ENCODE measurements around the gene RAPGEF6.
A peak's percentile ranks its signal among the peaks of the same experiment; 100 is the strongest.
"Not testable (repeated sequence)": the region's sequence is repeated elsewhere in the genome, so short reads cannot be mapped to it uniquely, and the experiment has no call there.

The RAPGEF6 gene, protein sequence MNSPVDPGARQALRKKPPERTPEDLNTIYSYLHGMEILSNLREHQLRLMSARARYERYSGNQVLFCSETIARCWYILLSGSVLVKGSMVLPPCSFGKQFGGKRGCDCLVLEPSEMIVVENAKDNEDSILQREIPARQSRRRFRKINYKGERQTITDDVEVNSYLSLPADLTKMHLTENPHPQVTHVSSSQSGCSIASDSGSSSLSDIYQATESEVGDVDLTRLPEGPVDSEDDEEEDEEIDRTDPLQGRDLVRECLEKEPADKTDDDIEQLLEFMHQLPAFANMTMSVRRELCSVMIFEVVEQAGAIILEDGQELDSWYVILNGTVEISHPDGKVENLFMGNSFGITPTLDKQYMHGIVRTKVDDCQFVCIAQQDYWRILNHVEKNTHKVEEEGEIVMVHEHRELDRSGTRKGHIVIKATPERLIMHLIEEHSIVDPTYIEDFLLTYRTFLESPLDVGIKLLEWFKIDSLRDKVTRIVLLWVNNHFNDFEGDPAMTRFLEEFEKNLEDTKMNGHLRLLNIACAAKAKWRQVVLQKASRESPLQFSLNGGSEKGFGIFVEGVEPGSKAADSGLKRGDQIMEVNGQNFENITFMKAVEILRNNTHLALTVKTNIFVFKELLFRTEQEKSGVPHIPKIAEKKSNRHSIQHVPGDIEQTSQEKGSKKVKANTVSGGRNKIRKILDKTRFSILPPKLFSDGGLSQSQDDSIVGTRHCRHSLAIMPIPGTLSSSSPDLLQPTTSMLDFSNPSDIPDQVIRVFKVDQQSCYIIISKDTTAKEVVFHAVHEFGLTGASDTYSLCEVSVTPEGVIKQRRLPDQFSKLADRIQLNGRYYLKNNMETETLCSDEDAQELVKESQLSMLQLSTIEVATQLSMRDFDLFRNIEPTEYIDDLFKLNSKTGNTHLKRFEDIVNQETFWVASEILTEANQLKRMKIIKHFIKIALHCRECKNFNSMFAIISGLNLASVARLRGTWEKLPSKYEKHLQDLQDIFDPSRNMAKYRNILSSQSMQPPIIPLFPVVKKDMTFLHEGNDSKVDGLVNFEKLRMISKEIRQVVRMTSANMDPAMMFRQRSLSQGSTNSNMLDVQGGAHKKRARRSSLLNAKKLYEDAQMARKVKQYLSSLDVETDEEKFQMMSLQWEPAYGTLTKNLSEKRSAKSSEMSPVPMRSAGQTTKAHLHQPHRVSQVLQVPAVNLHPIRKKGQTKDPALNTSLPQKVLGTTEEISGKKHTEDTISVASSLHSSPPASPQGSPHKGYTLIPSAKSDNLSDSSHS (N-terminal part only)

DNA sequence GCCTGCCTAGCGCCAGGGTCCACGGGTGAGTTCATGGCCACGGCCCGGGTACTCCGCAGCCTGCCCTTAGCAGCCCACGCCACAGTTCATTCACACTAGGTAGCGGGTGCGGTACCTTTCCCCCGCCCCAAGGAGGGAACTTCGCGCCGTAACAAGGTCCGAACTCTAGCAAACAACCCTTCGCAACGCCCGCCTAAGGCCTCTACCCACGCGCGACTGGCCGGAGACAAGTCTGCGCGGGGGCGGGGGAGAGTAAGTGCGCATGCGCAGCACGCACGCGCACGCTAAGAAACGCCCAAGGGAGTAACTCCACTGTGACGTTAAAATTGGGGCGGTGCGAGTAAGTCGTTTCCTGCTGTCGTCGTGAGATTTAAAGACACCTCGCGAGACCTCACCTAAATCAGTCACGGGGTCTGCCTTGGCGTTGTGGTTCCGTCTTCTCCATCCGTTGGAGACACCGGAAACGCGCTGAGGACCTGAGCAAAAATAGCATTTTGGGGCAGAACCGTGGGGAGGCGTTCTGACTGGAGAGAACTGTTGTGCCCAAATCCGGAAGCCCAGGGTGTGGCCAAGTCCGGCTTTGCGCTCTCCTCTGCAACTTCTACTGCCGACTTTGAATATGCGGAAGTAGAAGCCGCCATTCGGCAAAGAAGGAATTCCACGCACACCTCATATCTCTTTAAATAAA, at the start of gene RAPGEF6:
Gene RAPGEF6 (minus strand): TSS at position 234 of the 688 bp plus-strand sequence. CDS start 199 bp downstream, at position 35.
- DNase-seq = peak; percentile 100

DNA sequence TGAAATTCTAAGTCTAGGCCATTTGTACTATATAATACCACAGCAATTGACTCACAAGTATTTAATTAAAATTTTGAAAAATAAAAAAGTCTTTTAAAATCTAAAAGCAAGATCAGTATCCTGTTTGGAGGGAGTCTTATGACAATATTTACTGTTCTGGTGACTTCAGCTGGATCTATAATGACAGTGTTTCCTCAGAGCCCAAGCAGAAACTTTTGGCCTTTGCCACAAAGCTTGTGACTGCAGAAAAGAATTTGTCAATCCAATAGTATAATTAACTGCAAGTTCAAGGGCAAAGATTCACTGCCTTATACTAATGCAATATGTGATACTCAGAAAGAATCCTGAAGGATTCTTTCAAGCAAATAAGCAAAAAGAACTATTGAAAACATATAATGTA, 49.6 kb upstream of the RAPGEF6 start:
- no peak for DNase-seq

DNA sequence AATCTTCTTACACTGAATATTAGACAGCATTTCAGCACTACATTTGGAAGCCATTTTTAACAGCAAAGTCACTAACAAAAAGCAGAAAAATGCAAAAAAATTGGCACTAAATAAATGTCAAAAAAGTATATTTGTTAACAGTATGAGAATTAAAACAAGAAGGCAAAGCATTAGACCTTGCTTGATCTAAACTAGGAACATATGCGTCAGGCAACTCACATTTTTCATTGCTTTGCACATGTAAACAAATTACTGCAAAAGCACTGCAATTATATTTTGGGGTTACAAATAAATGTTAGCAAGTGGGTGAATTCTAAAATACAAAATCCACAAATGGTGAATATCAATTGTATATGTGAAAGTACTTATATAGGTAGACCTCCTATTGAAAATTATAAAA, 49.0 kb upstream of the RAPGEF6 start:
- no peak for DNase-seq

DNA sequence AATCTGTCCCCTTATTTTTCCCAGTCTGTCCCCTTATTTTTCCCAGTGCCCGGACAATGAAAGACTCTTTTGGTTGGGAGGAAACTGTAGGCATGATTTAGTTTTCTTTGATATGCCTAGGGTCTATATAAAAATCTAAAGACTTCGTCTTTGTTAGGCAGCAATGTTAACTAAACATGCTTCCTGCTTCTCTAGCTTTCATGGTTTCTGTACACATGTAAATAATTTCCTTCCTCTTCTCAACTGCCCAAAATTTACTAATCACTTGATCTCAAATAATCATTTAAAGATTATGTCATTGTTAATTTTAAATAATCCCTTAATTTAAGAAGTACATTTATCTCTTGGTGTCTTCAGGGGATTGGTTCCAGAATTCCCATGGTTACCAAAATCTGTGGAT, 47.8 kb upstream of the RAPGEF6 start:
- DNase-seq = peak in 1 of 2 experiments; percentile 7

DNA sequence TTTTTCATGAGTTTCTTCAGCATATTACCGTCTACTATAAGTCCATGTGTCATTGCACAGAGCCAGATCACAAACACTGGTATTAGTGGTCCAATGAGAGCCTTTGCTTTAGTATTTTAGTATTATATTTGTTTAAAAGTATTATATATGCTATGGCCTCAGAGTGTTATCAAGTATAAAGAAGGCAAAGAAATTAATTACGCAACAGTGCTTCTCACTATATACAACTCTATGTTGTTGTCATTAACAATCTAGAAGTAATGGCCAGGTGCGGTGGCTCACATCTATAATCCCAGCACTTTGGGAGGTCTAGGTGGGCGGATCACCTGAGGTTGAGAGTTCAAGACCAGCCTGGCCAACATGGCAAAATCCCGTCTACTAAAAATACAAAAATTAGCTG, 47.1 kb upstream of the RAPGEF6 start:
- DNase-seq = no peak

DNA sequence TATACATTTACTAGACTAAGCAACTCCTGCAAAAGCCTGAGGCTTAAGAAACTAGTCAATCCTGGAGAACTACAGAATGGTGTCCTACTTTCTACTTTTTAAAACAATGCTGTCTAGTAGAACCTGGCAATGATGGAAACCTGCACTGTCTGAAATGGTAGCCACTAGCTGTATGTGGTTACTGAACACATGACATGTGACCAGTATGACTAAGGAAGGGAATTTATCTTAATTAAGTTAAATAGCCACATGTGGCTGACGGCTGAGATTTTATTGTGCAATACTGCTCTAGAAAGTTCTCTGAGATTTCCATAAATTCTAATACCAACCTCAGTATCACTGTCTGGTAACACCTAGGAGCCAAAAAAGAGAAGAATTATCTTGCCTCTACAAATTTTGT, 44.9 kb upstream of the RAPGEF6 start:
- no peak for DNase-seq

DNA sequence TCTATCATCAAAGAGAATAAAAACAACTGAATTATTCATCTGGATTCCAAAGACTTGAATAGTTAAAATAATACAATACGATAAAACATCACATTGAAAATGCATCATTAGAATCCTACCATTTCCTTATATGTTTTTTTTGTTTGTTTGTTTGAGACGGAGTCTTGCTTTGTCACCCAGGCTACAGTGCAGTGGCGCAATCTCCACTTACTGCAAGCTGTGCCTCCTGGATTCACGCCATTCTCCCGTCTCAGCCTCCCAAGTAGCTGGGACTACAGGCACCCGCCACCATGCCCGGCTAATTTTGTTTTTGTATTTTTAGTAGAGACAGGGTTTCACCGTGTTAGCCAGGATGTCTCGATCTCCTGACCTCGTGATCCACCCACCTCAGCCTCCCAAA, 43.2 kb upstream of the RAPGEF6 start:
- DNase-seq = not testable (repeated sequence)

DNA sequence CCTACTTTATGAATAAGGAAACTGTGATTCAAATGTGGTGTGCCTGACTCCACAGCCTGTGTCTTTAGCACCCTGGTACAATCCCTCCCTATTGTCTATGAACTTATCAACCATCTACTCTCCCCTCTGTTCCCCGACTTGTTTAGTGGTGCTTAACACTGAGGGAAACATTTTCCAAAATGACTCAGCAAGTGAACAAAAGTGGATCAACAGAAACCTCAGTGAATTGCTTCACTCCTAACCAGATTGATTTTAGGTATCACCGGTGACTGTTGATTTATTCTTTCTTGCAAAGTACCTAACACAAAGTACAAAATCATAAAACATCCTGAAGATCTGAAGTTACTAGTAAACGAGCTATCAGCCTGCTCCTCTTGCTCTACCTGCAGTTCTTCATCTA, 42.1 kb upstream of the RAPGEF6 start:
- no peak for DNase-seq

DNA sequence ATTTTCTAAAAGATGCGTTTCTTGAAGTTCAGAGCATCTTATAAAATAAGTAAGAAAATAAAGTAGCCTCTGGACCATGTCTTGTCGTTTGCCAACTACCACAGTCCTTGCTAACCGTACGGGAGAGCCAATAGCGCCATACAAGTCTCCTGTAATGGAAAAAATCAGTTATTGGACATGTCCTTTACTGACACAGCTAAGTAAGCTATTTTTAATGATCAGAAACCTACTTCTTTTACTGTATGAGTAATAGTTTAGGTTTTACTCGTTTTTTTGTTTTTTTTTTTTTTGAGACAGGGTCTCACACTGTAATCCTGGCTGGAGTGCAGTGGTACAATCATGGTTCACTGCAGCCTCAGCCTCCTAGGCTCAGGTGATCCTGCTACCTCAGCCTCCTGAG, 37.7 kb upstream of the RAPGEF6 start:
- DNase-seq = no peak

DNA sequence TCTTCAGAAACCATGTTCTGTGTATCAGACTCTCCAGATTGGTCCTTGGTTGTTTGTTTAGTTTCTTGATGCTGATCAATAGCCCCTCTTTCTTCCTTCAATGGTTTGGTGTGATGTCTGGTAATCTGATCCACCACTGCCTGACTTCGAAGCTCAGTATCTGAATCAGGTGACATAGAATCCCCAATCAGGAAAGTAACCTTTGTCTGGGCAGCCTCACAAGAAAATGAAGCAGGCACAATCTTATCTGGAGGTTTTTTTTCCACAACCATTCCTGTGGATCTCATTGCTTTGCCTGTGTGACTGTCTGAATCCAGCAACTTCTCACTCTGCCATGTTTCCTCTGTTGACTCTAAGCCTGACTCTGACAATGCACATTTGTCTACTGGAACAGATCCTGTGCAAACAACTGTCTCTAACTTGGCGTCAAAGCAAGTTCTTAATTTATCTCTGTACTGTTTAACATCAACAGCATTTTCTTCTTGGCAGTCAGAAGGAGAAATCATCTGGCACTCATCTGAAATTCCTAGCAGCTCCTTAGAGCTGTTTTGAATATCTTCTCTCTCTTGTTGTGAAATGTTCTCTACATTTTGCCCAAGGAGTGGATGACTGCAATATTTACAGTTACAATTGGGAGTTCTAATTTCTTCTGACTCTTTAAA, 37.1 kb upstream of the RAPGEF6 start:
- DNase-seq = no peak

DNA sequence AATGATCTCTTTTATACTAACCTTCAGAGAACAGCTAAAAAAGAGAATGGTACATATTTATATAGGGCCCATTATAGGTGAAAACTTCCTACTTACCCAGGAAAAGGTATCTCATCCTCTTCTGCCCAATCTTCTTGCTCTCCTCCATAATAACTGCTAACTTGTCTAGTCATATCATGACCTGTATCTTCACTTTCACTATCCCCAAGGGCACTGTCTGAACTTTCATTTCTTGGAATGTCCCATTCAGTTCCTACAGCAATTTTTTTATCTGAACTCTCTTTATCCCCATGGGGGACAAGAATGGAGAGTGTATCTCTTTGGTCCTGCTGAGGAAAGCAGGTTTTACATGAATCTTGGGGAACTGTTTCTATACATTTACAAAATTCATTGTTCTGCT, 36.4 kb upstream of the RAPGEF6 start:
- DNase-seq = no peak

DNA sequence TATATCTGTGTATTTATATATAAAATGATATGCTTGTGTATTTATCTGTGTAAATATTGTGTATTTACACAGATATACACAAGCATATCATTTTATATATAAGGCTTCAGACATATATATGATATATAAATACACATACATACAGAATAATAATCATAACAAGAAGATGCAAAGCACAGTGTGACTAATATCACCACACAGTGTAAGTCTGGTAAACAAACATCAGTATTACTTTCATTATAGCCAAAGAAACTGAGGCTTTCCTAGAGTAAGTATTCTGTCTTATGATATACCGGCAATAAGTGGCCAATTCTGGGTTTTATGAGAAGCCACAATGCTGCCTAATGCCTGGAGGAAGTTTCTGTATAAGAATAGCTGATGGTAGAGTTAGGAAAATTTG, 29.9 kb upstream of the RAPGEF6 start:
- DNase-seq = no peak

DNA sequence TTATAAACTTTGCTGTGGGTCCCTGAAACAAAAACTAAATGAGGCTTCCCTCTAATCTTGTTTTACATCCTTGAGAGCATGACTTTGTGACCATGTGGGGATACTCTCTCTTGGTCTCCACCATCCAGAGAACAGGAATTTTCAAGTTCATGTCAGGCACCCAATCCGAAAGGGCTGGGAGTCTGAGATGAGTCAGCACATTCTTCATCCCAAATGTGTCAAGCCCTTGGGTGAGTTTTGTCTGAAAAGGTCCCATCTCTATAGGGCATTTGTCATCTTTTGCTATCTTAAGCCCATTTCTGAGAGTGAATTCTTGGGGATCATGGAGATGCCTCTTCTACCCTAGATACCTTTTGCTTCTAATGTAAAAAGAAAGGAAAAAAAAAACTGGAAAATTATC, 26.9 kb upstream of the RAPGEF6 start:
- no peak for DNase-seq

DNA sequence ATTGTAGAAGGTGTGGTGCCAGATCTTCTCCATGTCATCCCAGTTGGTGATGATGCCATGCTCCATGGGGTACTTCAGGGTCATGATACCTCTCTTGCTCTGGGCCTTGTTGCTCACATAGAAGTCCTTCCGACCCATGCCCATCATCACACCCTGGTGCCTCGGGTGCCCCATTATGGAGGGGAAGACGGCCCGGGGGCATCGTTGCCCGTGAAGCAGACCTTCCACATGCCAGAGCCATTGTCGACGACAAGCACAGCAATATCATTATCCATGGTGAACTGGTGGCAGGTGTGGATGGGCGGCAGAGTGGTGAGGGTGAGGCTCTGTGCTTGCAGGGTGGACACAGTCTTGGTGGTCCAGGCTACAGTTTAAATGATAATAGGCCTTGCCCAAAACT, 24.8 kb upstream of the RAPGEF6 start:
- DNase-seq = no peak

DNA sequence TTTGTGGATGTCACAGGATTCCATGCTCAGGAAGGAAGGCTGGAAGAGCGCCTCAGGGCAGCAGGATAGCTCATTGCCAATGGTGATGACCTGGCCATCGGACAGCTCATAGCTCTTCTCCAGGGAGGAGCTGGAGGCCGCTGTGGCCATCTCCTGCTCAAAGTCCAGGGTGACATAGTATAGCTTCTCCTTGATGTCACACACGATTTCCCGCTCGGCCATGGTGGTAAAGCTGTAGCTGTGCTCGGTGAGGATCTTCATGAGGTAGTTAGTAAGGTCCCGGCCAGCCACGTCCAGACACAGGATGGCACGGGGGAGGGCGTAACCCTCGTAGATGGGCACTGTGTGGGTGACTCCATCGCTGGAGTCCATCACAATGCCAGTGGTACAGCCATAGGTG, 24.3 kb upstream of the RAPGEF6 start:
- DNase-seq = no peak

DNA sequence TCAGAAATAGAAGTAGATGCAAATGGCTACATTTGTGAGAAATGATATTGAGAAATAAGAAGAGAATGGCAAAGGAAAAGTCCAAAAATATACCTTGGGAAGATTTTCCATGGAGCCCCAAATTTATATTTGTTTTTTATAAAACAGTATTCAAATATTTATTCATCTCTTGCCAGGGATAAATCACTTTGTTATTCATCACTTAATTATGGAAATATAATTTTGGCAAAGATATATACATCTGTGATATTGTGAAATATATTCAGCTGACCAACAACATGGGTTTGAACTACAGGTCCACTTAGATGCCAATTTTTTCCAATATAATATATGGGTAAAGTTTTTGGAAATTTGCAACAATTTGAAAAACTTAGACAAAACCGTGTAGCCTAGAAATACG, 19.7 kb upstream of the RAPGEF6 start:
- no peak for DNase-seq

DNA sequence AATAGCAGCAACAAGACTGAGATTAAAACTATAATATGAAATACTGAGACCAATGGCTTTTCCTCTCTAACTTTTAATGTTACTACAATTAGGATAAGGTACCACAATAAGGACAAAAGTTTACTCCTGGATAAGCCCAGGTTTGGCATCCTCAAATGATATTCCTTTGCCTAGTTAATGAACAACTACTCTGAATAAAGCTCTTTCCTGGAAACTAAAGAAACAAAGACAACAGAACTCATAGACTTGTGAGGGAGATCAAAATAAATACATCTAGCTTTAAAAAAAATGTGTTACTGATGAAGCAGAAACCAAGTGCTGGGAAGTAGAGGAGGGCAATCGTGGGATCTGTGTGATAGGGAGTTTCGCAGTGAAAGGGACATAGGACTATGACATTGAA, 19.3 kb upstream of the RAPGEF6 start:
- no peak for DNase-seq

DNA sequence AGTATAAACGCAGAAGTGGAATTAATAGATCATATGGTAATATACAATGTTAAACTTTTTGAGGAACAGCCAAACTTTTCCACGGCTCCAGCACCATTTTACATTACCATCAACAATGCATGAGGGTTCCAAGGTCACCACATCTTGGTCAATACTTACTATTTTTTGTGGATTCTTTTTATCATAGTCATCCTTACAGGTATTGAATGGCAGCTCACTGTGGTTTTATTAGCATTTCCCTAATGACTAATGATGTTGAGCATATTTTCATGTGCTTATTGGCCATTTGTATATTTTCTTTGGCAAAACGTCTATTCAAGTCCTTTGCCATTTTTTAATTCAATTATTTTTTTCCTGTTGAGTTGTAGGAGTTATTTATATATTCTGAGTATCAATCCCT, 14.1 kb upstream of the RAPGEF6 start:
- no peak for DNase-seq

DNA sequence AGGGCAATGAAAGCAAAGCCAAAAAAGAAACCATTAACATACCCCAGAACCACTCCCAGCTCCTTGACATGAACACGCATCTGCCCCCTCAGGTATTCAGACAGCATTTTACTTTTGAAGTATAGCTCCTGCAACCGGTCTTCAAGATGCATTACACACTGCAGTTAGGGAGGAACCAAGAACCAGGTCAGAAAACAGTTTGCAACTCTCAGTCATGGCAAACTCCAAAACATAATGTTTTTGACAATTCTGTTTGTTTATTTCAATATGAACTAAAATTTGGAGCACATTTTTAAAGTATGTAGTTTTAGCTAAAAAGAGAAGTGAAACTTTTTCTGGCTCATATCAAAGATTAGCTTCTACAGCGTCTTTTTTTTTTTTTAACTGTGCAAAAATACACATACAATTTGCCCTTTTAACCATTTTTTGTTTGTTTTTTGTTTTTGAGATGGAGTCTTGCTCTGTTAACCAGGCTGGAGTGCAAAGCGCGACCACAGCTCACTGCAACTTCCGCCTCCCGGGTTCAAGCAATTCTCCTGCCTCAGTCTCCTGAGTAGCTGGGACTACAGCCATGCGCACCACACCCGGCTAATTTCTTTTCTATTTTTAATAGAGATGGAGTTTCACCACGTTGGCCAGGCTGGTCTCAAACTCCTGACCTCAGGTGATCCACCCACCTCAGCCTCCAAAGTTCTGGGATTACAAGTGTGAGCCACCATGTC, 12.2 kb upstream of the RAPGEF6 start:
- DNase-seq = no peak

DNA sequence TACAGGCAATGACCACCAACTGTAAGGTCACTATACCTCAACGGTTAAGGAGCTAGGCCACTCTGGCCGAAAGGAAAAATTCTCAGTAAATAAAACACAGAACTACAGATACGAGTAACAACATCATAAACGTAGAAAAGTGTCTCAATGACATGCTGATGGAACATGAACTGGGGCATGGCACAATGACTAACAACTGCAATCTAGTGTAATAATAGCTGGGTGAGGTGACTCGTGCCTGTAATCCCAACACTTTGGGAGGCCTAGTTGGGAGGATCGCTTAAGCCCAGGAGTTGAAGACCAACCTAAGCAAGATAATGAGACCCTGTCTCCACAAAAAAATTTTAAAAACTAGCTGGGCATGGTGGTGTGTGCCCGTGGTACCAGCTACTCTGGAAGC, 9.8 kb upstream of the RAPGEF6 start:
- no peak for DNase-seq

DNA sequence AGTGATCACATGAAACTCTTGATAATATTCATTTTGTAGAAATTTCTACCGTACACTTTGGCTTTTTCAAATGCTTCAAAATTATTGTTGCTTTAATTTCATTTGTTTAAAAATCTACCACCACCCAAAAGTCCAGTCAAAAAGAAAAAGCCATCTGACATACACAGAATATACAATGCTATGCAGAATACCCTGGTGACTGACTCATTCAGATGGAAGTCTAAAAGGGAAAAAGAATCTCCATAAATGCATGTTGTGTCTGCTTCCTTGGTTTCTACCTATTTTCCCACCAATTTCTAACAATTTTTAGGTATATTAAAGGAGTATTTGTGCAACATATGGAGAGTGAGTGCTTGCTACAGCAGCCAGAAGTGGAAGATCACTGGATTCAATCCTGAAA, 9.3 kb upstream of the RAPGEF6 start:
- no peak for DNase-seq
